Occipital lobe (tissue), 2 donors: ENCODE data around the gene LYRM1. TPM values are rescaled to one million over a fixed set of nuclear protein-coding genes. Genes with fewer than 3 reads are reported as not detected.

Experiments used
- DNase-seq: peaks from one replicate; lab custom pipeline; 2025; lab: John Stamatoyannopoulos, UW
- total RNA-seq: library from RNA; depleted of rRNA; stranded (reverse); fragments of >200 nt; gene quantifications from one replicate; pipeline ENCODE4 v1.2.3, GENCODE V29; 2014

LYRM1 gene
- total RNA-seq, 1 donor from 2014 or later: 66.9 TPM

- no peak for DNase-seq
These were observed 28.4 kb upstream of the LYRM1 start for GRCh38 chr16:20871941-20872815.

- DNase-seq: no peak
These were observed 27.2 kb upstream of the LYRM1 start for GRCh38 chr16:20873331-20873730.

GRCh38 chr16:20874088-20874581, 26.4 kb upstream of the LYRM1 start:
- DNase-seq: no peak

- no peak for DNase-seq
These were observed 25.3 kb upstream of the LYRM1 start for GRCh38 chr16:20875355-20875650.

- no peak for DNase-seq
These were observed 21.9 kb upstream of the LYRM1 start for GRCh38 chr16:20878682-20879147.

GRCh38 chr16:20879175-20880040, 21.2 kb upstream of the LYRM1 start:
- no peak for DNase-seq

GRCh38 chr16:20880867-20881502, 19.6 kb upstream of the LYRM1 start:
- DNase-seq: no peak

GRCh38 chr16:20881503-20881878, 19.1 kb upstream of the LYRM1 start:
- no peak for DNase-seq

GRCh38 chr16:20883554-20884239, 16.9 kb upstream of the LYRM1 start:
- DNase-seq: no peak

- DNase-seq: no peak
These were observed 16.4 kb upstream of the LYRM1 start for GRCh38 chr16:20884240-20884556.

GRCh38 chr16:20886320-20886719, 14.3 kb upstream of the LYRM1 start:
- DNase-seq: no peak

- no peak for DNase-seq
These were observed 13.4 kb upstream of the LYRM1 start for GRCh38 chr16:20887207-20887606.

- DNase-seq: no peak
These were observed 10.8 kb upstream of the LYRM1 start for GRCh38 chr16:20889625-20890275.

GRCh38 chr16:20894388-20894787, 6.2 kb upstream of the LYRM1 start:
- no peak for DNase-seq

- no peak for DNase-seq
These were observed 3.2 kb upstream of the LYRM1 start for GRCh38 chr16:20897253-20897897.

- DNase-seq: no peak
These were observed 2.6 kb upstream of the LYRM1 start for GRCh38 chr16:20897922-20898321.

GRCh38 chr16:20899071-20899470, 1.5 kb upstream of the LYRM1 start:
- no peak for DNase-seq

- DNase-seq: no peak
These were observed 883 bp upstream of the LYRM1 start for GRCh38 chr16:20899477-20900298.

- DNase-seq: no peak
These were observed 481 bp downstream of the LYRM1 start for GRCh38 chr16:20901068-20901435.
